KMS-11 (cell line): ENCODE results near the gene FLVCR1.

ENCODE experiments used
- H2AFZ ChIP-seq: fragments of 200-600 bp; sonication (generic); 2 replicates; pipeline ENCODE4 v1.6.1; 2016; ENCODE audit warnings: antibody characterized with exemption, mixed run types, low read depth
- H3K27ac ChIP-seq: fragments of 200-600 bp; sonication (generic); 2 replicates; pipeline ENCODE4 v1.6.1; 2016; ENCODE audit warnings: mild to moderate bottlenecking, mixed run types
- H3K27me3 ChIP-seq: fragments of 200-600 bp; sonication (generic); 2 replicates; pipeline ENCODE4 v1.6.1; 2017; ENCODE audit warnings: mild to moderate bottlenecking, low read depth, mixed run types, moderate library complexity; ENCODE audit not compliant: insufficient read depth
- H3K36me3 ChIP-seq: fragments of 200-600 bp; sonication (generic); 2 replicates; pipeline ENCODE4 v1.6.1; 2017; ENCODE audit warnings: mild to moderate bottlenecking, mixed run types; ENCODE audit not compliant: insufficient read depth
- H3K4me1 ChIP-seq: fragments of 200-600 bp; sonication (generic); 2 replicates; pipeline ENCODE4 v1.6.1; 2016; ENCODE audit warnings: mild to moderate bottlenecking, low read depth, mixed run types; ENCODE audit not compliant: poor library complexity, severe bottlenecking
- H3K4me2 ChIP-seq: fragments of 200-600 bp; sonication (generic); 2 replicates; pipeline ENCODE4 v1.7.0; 2016; ENCODE audit warnings: mild to moderate bottlenecking, mixed run types
- H3K4me3 ChIP-seq: fragments of 200-600 bp; sonication (generic); IDR thresholded peaks from 2 replicates; pipeline ENCODE4 v1.6.1; 2017; ENCODE audit warnings: low read depth, low read length, mixed read lengths; ENCODE audit not compliant: insufficient read depth
- H3K79me2 ChIP-seq: fragments of 200-600 bp; sonication (generic); 2 replicates; pipeline ENCODE4 v1.6.1; 2016; ENCODE audit warnings: low read depth, mixed run types; ENCODE audit not compliant: insufficient read depth
- H3K9ac ChIP-seq: fragments of 200-600 bp; sonication (generic); 2 replicates; pipeline ENCODE4 v1.6.1; 2016; ENCODE audit warnings: mild to moderate bottlenecking, mixed run types
- H4K20me1 ChIP-seq: fragments of 200-600 bp; sonication (generic); 2 replicates; pipeline ENCODE4 v1.6.1; 2016; ENCODE audit warnings: mild to moderate bottlenecking, mixed run types; ENCODE audit not compliant: insufficient read depth
- CTCF ChIP-seq: fragments of 200-600 bp; sonication (generic); conservative IDR thresholded peaks from 2 replicates; pipeline ENCODE4 v1.6.1; 2017; ENCODE audit warnings: low read depth, mild to moderate bottlenecking, antibody characterized with exemption, low read length, moderate library complexity, mixed read lengths

Gene FLVCR1

GRCh38 chr1:212937034-212937433 lies 79.0 kb downstream of the FLVCR1 start:
- no peak for TF ChIP-seq CTCF
- no peak overlapping the region for H3K4me2 ChIP-seq
- H3K4me3 ChIP-seq = no peak overlapping the region
- no peak overlapping the region for H3K9ac ChIP-seq
- no peaks in the 10 kb centered on the region for H3K27me3 ChIP-seq
- H4K20me1 ChIP-seq = no peaks in the 10 kb centered on the region
- no peaks in the 10 kb centered on the region for H3K36me3 ChIP-seq
- no peaks in the 10 kb centered on the region for H3K4me1 ChIP-seq
- no peaks in the 10 kb centered on the region for H3K79me2 ChIP-seq
- H2AFZ ChIP-seq = no peak overlapping the region
- H3K27ac ChIP-seq = no peak overlapping the region

- TF ChIP-seq CTCF = no peak
- peaks cover 4% of the 10 kb centered on the region for H3K4me1 ChIP-seq
- H3K27me3 ChIP-seq = no peaks in the 10 kb centered on the region
- H3K4me2 ChIP-seq = no peak overlapping the region
- H2AFZ ChIP-seq = no peak overlapping the region
- no peak overlapping the region for H3K27ac ChIP-seq
- no peaks in the 10 kb centered on the region for H3K36me3 ChIP-seq
- H3K79me2 ChIP-seq = no peaks in the 10 kb centered on the region
- H3K4me3 ChIP-seq = no peak overlapping the region
- H3K9ac ChIP-seq = no peak overlapping the region
- H4K20me1 ChIP-seq = no peaks in the 10 kb centered on the region
Measured at GRCh38 chr1:212938846-212939245, 80.8 kb downstream of the FLVCR1 start.

GRCh38 chr1:212941452-212941851 lies 83.4 kb downstream of the FLVCR1 start:
- no peaks in the 10 kb centered on the region for H3K79me2 ChIP-seq
- H3K9ac ChIP-seq = no peak overlapping the region
- H3K4me3 ChIP-seq = no peak overlapping the region
- H2AFZ ChIP-seq = no peak overlapping the region
- H3K36me3 ChIP-seq = no peaks in the 10 kb centered on the region
- no peak overlapping the region for H3K4me2 ChIP-seq
- H3K4me1 ChIP-seq = peaks cover 4% of the 10 kb centered on the region
- TF ChIP-seq CTCF = no peak
- H3K27ac ChIP-seq = no peak overlapping the region
- H4K20me1 ChIP-seq = no peaks in the 10 kb centered on the region
- no peaks in the 10 kb centered on the region for H3K27me3 ChIP-seq

DNA sequence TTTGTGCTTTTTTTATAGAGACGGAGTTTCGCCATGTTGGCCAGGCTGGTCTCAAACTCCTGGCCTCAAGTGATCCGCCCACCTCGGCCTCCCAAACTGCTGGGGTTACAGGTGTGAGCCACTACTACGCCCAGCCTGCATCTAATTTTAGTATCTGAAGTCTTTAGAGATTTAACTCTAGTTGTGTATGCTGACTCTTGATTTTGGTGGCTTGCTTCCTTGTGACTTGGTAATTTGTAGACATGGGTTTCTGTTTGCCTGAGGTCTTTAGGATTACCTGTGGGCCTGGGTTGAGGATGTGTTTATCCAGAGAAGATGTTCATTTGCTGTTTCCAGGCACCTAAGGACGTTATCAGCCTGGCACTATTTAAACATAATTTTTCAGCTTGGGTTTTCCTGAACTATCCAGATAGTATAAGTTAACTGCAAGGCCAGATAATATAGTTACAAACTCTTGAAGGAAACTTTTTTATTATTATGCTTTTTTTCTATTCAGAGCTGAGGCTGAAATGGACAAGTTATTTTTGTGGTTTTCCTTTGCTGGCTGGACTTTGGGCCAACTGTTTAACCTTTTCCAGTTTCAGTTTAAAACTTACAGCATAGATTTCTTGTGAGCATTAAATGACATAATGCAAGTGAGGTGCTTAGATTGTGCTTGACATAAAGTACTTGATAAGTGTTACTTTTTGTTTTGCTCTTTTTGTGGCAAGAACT lies 84.8 kb downstream of the FLVCR1 start:
- H3K4me1 ChIP-seq = peaks cover 11% of the 10 kb centered on the region
- no peak overlapping the region for H3K4me3 ChIP-seq
- no peak overlapping the region for H3K4me2 ChIP-seq
- H3K36me3 ChIP-seq = no peaks in the 10 kb centered on the region
- no peaks in the 10 kb centered on the region for H4K20me1 ChIP-seq
- H3K27me3 ChIP-seq = no peaks in the 10 kb centered on the region
- no peak overlapping the region for H2AFZ ChIP-seq
- no peak overlapping the region for H3K9ac ChIP-seq
- H3K79me2 ChIP-seq = no peaks in the 10 kb centered on the region
- H3K27ac ChIP-seq = no peak overlapping the region
- no peak for TF ChIP-seq CTCF
